Activated CD4-positive, alpha-beta T cell treated with anti-CD3 and anti-CD28 coated beads for 36 hours (primary cell): Measurements from ENCODE around the gene LTB4R. TPM values are rescaled to one million over a fixed set of nuclear protein-coding genes. Genes with fewer than 3 reads are reported as not detected.
A peak's percentile ranks its signal among the peaks of the same experiment; 100 is the strongest.

Experiments used
- ATAC-seq: fragments of 200-7000 bp; cut with Tn5 transposase; one replicate; pipeline ENCODE4 v1.10.0; 2021; ENCODE audit warnings: mild to moderate bottlenecking, moderate library complexity
- CTCF ChIA-PET: fragments of 350-600 bp; sonication (Branson Sonifier 250); formaldehyde crosslinking; loops from one replicate; lab custom pipeline; 2021; ENCODE audit warnings: antibody characterized with exemption; lab: Charles Lee
- POLR2A ChIA-PET: fragments of 350-600 bp; sonication (Branson Sonifier 250); formaldehyde crosslinking; loops from one replicate; lab custom pipeline; 2021; ENCODE audit warnings: antibody characterized with exemption, inconsistent platforms; lab: Charles Lee
- DNase-seq: peaks from one replicate; pipeline ENCODE4 v3.0.0-alpha.2; 2020
- H3K27ac Mint-ChIP-seq: one replicate; pipeline ENCODE4 v1.8.0; 2021; ENCODE audit warnings: mixed read lengths
- H3K27me3 Mint-ChIP-seq: one replicate; pipeline ENCODE4 v1.8.0; 2021; ENCODE audit warnings: mixed read lengths
- H3K36me3 Mint-ChIP-seq: one replicate; pipeline ENCODE4 v1.8.0; 2021; ENCODE audit warnings: low read depth, mixed read lengths
- H3K4me1 Mint-ChIP-seq: one replicate; pipeline ENCODE4 v1.8.0; 2021; ENCODE audit warnings: mixed read lengths
- H3K4me3 Mint-ChIP-seq: one replicate; pipeline ENCODE4 v1.8.0; 2021; ENCODE audit warnings: mild to moderate bottlenecking, moderate library complexity, mixed read lengths
- H3K9me3 Mint-ChIP-seq: one replicate; pipeline ENCODE4 v1.8.0; 2021; ENCODE audit warnings: low read depth, mixed read lengths
- intact Hi-C, 2 experiments: fragments of 100-400 bp; cut with DNase I in 1 of 2; cut with micrococcal nuclease in 1 of 2; formaldehyde crosslinking; loops; one replicate each; pipeline versions ENCODE4 v1.14.2 to v1.15.1; 2022 to 2024; cut with DNase I, micrococcal nuclease
- total RNA-seq, 2 experiments: library from RNA; stranded (reverse); gene quantifications; one replicate each; pipeline ENCODE4 v1.2.3, GENCODE V29; 2021

LTB4R gene
- total RNA-seq, result 10 to 100 TPM; 10.1 to 14.2 TPM

- peaks cover 61% of the 10 kb centered on the region for H3K4me1 Mint-ChIP-seq
- intact Hi-C loops, result loop anchor here (1.0 to 2.0 kb wide), 3 partner anchors 14 to 120 kb away; no protein-coding TSS in a partner anchor
- peak within 1 kb of the TSS; percentile 70 for H3K4me3 Mint-ChIP-seq
- DNase-seq (peak; percentile 81), ATAC-seq (peak; percentile 83)
- H3K36me3 Mint-ChIP-seq, result peaks cover 32% of the 10 kb centered on the region
- H3K27ac Mint-ChIP-seq, result peak within 1 kb of the TSS; percentile 77
- no peaks in the 10 kb centered on the region for H3K27me3 Mint-ChIP-seq
- ChIA-PET CTCF (interaction anchor here (0.6 to 16.5 kb wide), 16 partner anchors 9 to 202 kb away, joined by 3 to 430 read pairs (median 6); partner anchors contain the start of genes CHMP4A, DHRS1, GMPR2 and MDP1), POLR2A (interaction anchor here (0.6 to 1.4 kb wide), 4 partner anchors 11 to 102 kb away, joined by 3 to 6 read pairs (median 4); partner anchors contain the start of genes DHRS1, NOP9 and RABGGTA)
- H3K9me3 Mint-ChIP-seq, result no peaks in the 10 kb centered on the region
These were observed at the start of gene LTB4R for GRCh38 chr14:24310646-24311604. Gene LTB4R, plus strand, starts transcription at chr14:24311502. Its CDS starts 4,150 bp downstream, at chr14:24315652.

- Mint-ChIP-seq H3K9me3 (no peaks in the 10 kb centered on the region), H3K4me1 (no peaks in the 10 kb centered on the region), H3K27me3 (no peaks in the 10 kb centered on the region), H3K27ac (no peak overlapping the region), H3K36me3 (peaks cover 12% of the 10 kb centered on the region), H3K4me3 (no peak overlapping the region)
- intact Hi-C loops, result no loop called here
- ChIA-PET CTCF (interaction anchor here (0.8 to 0.9 kb wide), 2 partner anchors 19 to 48 kb away, joined by 3 to 7 read pairs; partner anchors contain the start of genes LTB4R2 and TINF2), POLR2A (no interaction called here)
- no peak for DNase-seq
- no peak for ATAC-seq
These were observed 49.4 kb upstream of the LTB4R start for GRCh38 chr14:24261969-24262327.

GRCh38 chr14:24262821-24263733 lies 48.2 kb upstream of the LTB4R start, which contains the start of gene TGM1:
Gene TGM1, minus strand, starts transcription at chr14:24263177. Its CDS starts 825 bp downstream, at chr14:24262352.
- no peak for ATAC-seq
- POLR2A ChIA-PET, result no interaction called here
- Mint-ChIP-seq H3K27ac (no peak within 1 kb of the TSS), H3K4me3 (no peak within 1 kb of the TSS), H3K27me3 (no peaks in the 10 kb centered on the region), H3K4me1 (no peaks in the 10 kb centered on the region), H3K36me3 (peaks cover 17% of the 10 kb centered on the region), H3K9me3 (no peaks in the 10 kb centered on the region)
- no peak for DNase-seq
- intact Hi-C loops, result no loop called here
- CTCF ChIA-PET, result interaction anchor here (0.5 to 2.0 kb wide), 4 partner anchors 16 to 326 kb away, joined by 3 to 9 read pairs (median 5); partner anchors contain the start of genes CIDEB and TINF2

GRCh38 chr14:24263848-24264247 lies 47.5 kb upstream of the LTB4R start:
- intact Hi-C loops, result no loop called here
- Mint-ChIP-seq H3K4me3 (no peak overlapping the region), H3K27ac (no peak overlapping the region), H3K9me3 (no peaks in the 10 kb centered on the region), H3K27me3 (no peaks in the 10 kb centered on the region), H3K4me1 (no peaks in the 10 kb centered on the region), H3K36me3 (peaks cover 21% of the 10 kb centered on the region)
- ChIA-PET POLR2A (no interaction called here), CTCF (interaction anchor here (0.6 to 2.0 kb wide), 4 partner anchors 17 to 145 kb away, joined by 3 to 9 read pairs (median 3); partner anchors contain the start of gene CIDEB)
- DNase-seq (no peak), ATAC-seq (no peak)

- intact Hi-C loops, result no loop called here
- no peaks in the 10 kb centered on the region for H3K27me3 Mint-ChIP-seq
- CTCF ChIA-PET, result interaction anchor here (0.6 to 2.0 kb wide), 4 partner anchors 16 to 145 kb away, joined by 3 to 9 read pairs (median 4); no protein-coding TSS in a partner anchor
- H3K27ac Mint-ChIP-seq, result no peak overlapping the region
- H3K4me3 Mint-ChIP-seq, result no peak overlapping the region
- no peak for DNase-seq
- POLR2A ChIA-PET, result no interaction called here
- no peaks in the 10 kb centered on the region for H3K9me3 Mint-ChIP-seq
- peaks cover 24% of the 10 kb centered on the region for H3K36me3 Mint-ChIP-seq
- H3K4me1 Mint-ChIP-seq, result no peaks in the 10 kb centered on the region
- no peak for ATAC-seq
These were observed 47.0 kb upstream of the LTB4R start for GRCh38 chr14:24264298-24264697.

- Mint-ChIP-seq H3K27me3 (no peaks in the 10 kb centered on the region), H3K4me3 (no peak overlapping the region), H3K4me1 (peaks cover 9% of the 10 kb centered on the region), H3K9me3 (no peaks in the 10 kb centered on the region), H3K36me3 (peaks cover 23% of the 10 kb centered on the region), H3K27ac (no peak overlapping the region)
- no peak for DNase-seq
- ChIA-PET CTCF (interaction anchor here (1.2 kb wide), 1 partner anchor 24 kb away, joined by 3 read pairs; the partner anchor contains the start of gene TINF2), POLR2A (no interaction called here)
- no peak for ATAC-seq
- intact Hi-C loops, result no loop called here
These were observed 44.7 kb upstream of the LTB4R start for GRCh38 chr14:24266344-24267244.

- intact Hi-C loops, result no loop called here
- CTCF ChIA-PET, result no interaction called here
- peaks cover 25% of the 10 kb centered on the region for H3K36me3 Mint-ChIP-seq
- no peak for DNase-seq
- no peaks in the 10 kb centered on the region for H3K27me3 Mint-ChIP-seq
- peaks cover 18% of the 10 kb centered on the region for H3K4me1 Mint-ChIP-seq
- no peak for ATAC-seq
- POLR2A ChIA-PET, result interaction anchor here (0.6 kb wide), 1 partner anchor 24 kb away, joined by 5 read pairs; no protein-coding TSS in a partner anchor
- no peak overlapping the region for H3K27ac Mint-ChIP-seq
- no peaks in the 10 kb centered on the region for H3K9me3 Mint-ChIP-seq
- no peak overlapping the region for H3K4me3 Mint-ChIP-seq
These were observed 43.8 kb upstream of the LTB4R start for GRCh38 chr14:24267516-24267915.

- intact Hi-C loops, result no loop called here
- H3K4me1 Mint-ChIP-seq, result peaks cover 25% of the 10 kb centered on the region
These were observed 43.1 kb upstream of the LTB4R start for GRCh38 chr14:24268225-24268624.

GRCh38 chr14:24269368-24269767 lies 41.9 kb upstream of the LTB4R start:
- H3K27ac Mint-ChIP-seq, result no peak overlapping the region
- DNase-seq, result no peak
- no peaks in the 10 kb centered on the region for H3K9me3 Mint-ChIP-seq
- peaks cover 26% of the 10 kb centered on the region for H3K36me3 Mint-ChIP-seq
- H3K4me1 Mint-ChIP-seq, result peaks cover 36% of the 10 kb centered on the region
- intact Hi-C loops, result no loop called here
- no peaks in the 10 kb centered on the region for H3K27me3 Mint-ChIP-seq
- POLR2A ChIA-PET, result interaction anchor here (1.1 to 2.0 kb wide), 3 partner anchors 10 to 27 kb away, joined by 4 to 6 read pairs (median 5); partner anchors contain the start of gene TINF2
- no peak for ATAC-seq
- CTCF ChIA-PET, result interaction anchor here (0.7 to 4.8 kb wide), 8 partner anchors 18 to 173 kb away, joined by 3 to 25 read pairs (median 6); partner anchors contain the start of genes CIDEB, MDP1 and TINF2
- H3K4me3 Mint-ChIP-seq, result no peak overlapping the region

More at GRCh38 chr14:24268225-24268624, 43.1 kb upstream of the LTB4R start:
- no peak overlapping the region for H3K4me3 Mint-ChIP-seq
- H3K9me3 Mint-ChIP-seq, result no peaks in the 10 kb centered on the region
- ChIA-PET CTCF (interaction anchor here (4.8 kb wide), 1 partner anchor 40 kb away, joined by 20 read pairs; the partner anchor contains the start of gene CIDEB), POLR2A (interaction anchor here (0.6 kb wide), 2 partner anchors 25 to 45 kb away, joined by 5 to 8 read pairs; no protein-coding TSS in a partner anchor)
- no peaks in the 10 kb centered on the region for H3K27me3 Mint-ChIP-seq
- DNase-seq (no peak), ATAC-seq (no peak)
- peaks cover 25% of the 10 kb centered on the region for H3K36me3 Mint-ChIP-seq
- H3K27ac Mint-ChIP-seq, result no peak overlapping the region
